SK-N-SH treated with all-trans-retinoic acid at 6 μM for 48 hours (cell line): ENCODE measurements around the gene AASS.

Experiments used
- ATAC-seq: fragments of 200-7000 bp; cut with Tn5 transposase; 3 replicates; pipeline ENCODE4 v1.9.1; 2020; ENCODE audit warnings: mild to moderate bottlenecking, moderate library complexity
- ARNTL ChIP-seq: fragments of 450-650 bp; formaldehyde crosslinking; IDR thresholded peaks from 2 replicates; pipeline ENCODE4 v1.5.0; 2020; ENCODE audit warnings: low read depth, mild to moderate bottlenecking, moderate library complexity, borderline replicate concordance
- BACH2 ChIP-seq: fragments of 250-450 bp; sonication (Bioruptor Pico); IDR thresholded peaks from 2 replicates; pipeline ENCODE4 v1.9.0; 2021; ENCODE audit warnings: mild to moderate bottlenecking, borderline replicate concordance
- CREB5 ChIP-seq: fragments of 250-450 bp; sonication (Bioruptor Pico); IDR thresholded peaks from 2 replicates; pipeline ENCODE4 v1.5.1; 2020; ENCODE audit warnings: low read depth, mild to moderate bottlenecking, moderate library complexity
- CSDC2 ChIP-seq: fragments of 250-450 bp; sonication (Bioruptor Pico); IDR thresholded peaks from 2 replicates; pipeline ENCODE4 v1.5.0; 2020; ENCODE audit warnings: mild to moderate bottlenecking, moderate library complexity
- CSRNP3 ChIP-seq: fragments of 250-450 bp; sonication (Bioruptor Pico); IDR thresholded peaks from 2 replicates; pipeline ENCODE4 v1.5.1; 2021; ENCODE audit warnings: mild to moderate bottlenecking, moderate library complexity
- ESRRG ChIP-seq: fragments of 250-450 bp; sonication (Bioruptor Pico); IDR thresholded peaks from 2 replicates; pipeline ENCODE4 v1.6.1; 2021; ENCODE audit warnings: mild to moderate bottlenecking
- GLIS3 ChIP-seq: fragments of 250-450 bp; sonication (Bioruptor Pico); IDR thresholded peaks from 2 replicates; pipeline ENCODE4 v1.5.0; 2020; ENCODE audit warnings: mild to moderate bottlenecking, moderate library complexity
- ISL1 ChIP-seq: fragments of 250-450 bp; sonication (Bioruptor Pico); IDR thresholded peaks from 2 replicates; pipeline ENCODE4 v2.1.2; 2022; ENCODE audit warnings: mild to moderate bottlenecking, moderate library complexity
- OSR1 ChIP-seq: fragments of 250-450 bp; sonication (Bioruptor Pico); IDR thresholded peaks from 2 replicates; pipeline ENCODE4 v1.8.0; 2022; ENCODE audit warnings: moderate library complexity, mild to moderate bottlenecking, inconsistent platforms
- PATZ1 ChIP-seq: fragments of 250-450 bp; sonication (Bioruptor Pico); IDR thresholded peaks from 2 replicates; pipeline ENCODE4 v1.8.0; 2020; ENCODE audit warnings: mild to moderate bottlenecking, moderate library complexity, borderline replicate concordance
- POU6F1 ChIP-seq: fragments of 250-450 bp; sonication (Bioruptor Pico); IDR thresholded peaks from 2 replicates; pipeline ENCODE4 v1.8.0; 2021; ENCODE audit warnings: low read depth, mild to moderate bottlenecking, moderate library complexity, borderline replicate concordance
- PPARA ChIP-seq: fragments of 250-450 bp; sonication (Bioruptor Pico); IDR thresholded peaks from 2 replicates; pipeline ENCODE4 v1.5.0; 2020; ENCODE audit warnings: mild to moderate bottlenecking, borderline replicate concordance
- RARB ChIP-seq: fragments of 250-450 bp; sonication (Bioruptor Pico); IDR thresholded peaks from 2 replicates; pipeline ENCODE4 v1.8.0; 2021; ENCODE audit warnings: mild to moderate bottlenecking, moderate library complexity
- SNAI2 ChIP-seq: fragments of 250-450 bp; sonication (Bioruptor Pico); IDR thresholded peaks from 2 replicates; pipeline ENCODE4 v1.5.0; 2020; ENCODE audit warnings: mild to moderate bottlenecking, moderate library complexity
- TCF4 ChIP-seq: fragments of 250-450 bp; sonication (Bioruptor Pico); IDR thresholded peaks from 2 replicates; pipeline ENCODE4 v1.8.0; 2021; ENCODE audit warnings: mild to moderate bottlenecking, moderate library complexity, borderline replicate concordance
- TOX ChIP-seq: fragments of 250-450 bp; sonication (Bioruptor Pico); IDR thresholded peaks from 2 replicates; pipeline ENCODE4 v1.8.0; 2021; ENCODE audit warnings: mild to moderate bottlenecking, moderate library complexity, borderline replicate concordance
- ZC3H10 ChIP-seq: fragments of 250-450 bp; sonication (Bioruptor Pico); IDR thresholded peaks from 2 replicates; pipeline ENCODE4 v1.5.1; 2021; ENCODE audit warnings: mild to moderate bottlenecking, moderate library complexity
- ZFP3 ChIP-seq: fragments of 250-450 bp; sonication (Bioruptor Pico); IDR thresholded peaks from 2 replicates; pipeline ENCODE4 v1.5.0; 2020; ENCODE audit warnings: mild to moderate bottlenecking, moderate library complexity
- ZFP30 ChIP-seq: fragments of 450-650 bp; formaldehyde crosslinking; IDR thresholded peaks from 2 replicates; pipeline ENCODE4 v1.5.0; 2022; ENCODE audit warnings: mild to moderate bottlenecking, moderate library complexity
- ZNF565 ChIP-seq: fragments of 450-650 bp; formaldehyde crosslinking; conservative IDR thresholded peaks from 2 replicates; pipeline ENCODE4 v1.5.0; 2020; ENCODE audit warnings: low read depth, mild to moderate bottlenecking, moderate library complexity
- ZNF70 ChIP-seq: fragments of 450-650 bp; formaldehyde crosslinking; IDR thresholded peaks from 2 replicates; pipeline ENCODE4 v1.5.0; 2020; ENCODE audit warnings: mild to moderate bottlenecking, moderate library complexity
- ZNF8 ChIP-seq: fragments of 450-650 bp; formaldehyde crosslinking; IDR thresholded peaks from 2 replicates; pipeline ENCODE4 v1.5.0; 2020; ENCODE audit warnings: mild to moderate bottlenecking, moderate library complexity

The AASS gene

DNA sequence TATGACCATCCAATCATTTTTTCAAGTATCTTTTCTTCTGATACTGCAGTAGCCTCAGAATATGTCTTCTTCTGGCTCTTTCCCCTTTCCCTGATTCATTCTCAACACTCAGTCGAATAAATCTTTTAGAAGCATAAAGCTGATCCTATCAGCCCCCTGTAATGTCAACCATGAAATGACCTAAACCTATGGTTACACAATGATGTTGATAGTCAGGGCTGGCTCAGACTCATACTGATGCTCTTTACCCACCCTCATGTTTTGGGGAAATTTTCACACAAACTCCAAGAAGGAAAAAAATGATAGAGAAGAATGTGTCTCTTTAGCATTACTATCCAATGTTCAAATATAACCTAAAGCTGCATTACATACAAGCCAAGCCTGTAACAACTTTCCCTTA lies 76.0 kb downstream of the AASS start (continued):
- TF ChIP-seq PATZ1 (no peak), ZNF70 (CRISPR knock-in tag) (no peak), OSR1 (CRISPR knock-in tag) (no peak), RARB (no peak), ZFP30 (no peak), ZC3H10 (CRISPR knock-in tag) (no peak), CREB5 (no peak), SNAI2 (CRISPR knock-in tag) (no peak)

- ATAC-seq: no peak
- TF ChIP-seq BACH2 (CRISPR knock-in tag) (no peak), ZFP3 (CRISPR knock-in tag) (no peak), TCF4 (CRISPR knock-in tag) (no peak)
Observed at GRCh38 chr7:122067077-122067476, 77.0 kb downstream of the AASS start.

GRCh38 chr7:122064971-122065370 lies 79.1 kb downstream of the AASS start:
- TF ChIP-seq ISL1 (CRISPR knock-in tag) (no peak), ZFP30 (no peak), ZNF70 (CRISPR knock-in tag) (no peak), BACH2 (CRISPR knock-in tag) (no peak), SNAI2 (CRISPR knock-in tag) (no peak), CSDC2 (CRISPR knock-in tag) (no peak), TCF4 (CRISPR knock-in tag) (no peak)
- no peak for ATAC-seq

- no peak for TF ChIP-seq TCF4 (CRISPR knock-in tag)
- TF ChIP-seq ZNF565 (CRISPR knock-in tag): no peak
- TF ChIP-seq ESRRG (CRISPR knock-in tag): no peak
- TF ChIP-seq BACH2 (CRISPR knock-in tag): no peak
- TF ChIP-seq ZNF70 (CRISPR knock-in tag): no peak
- no peak for TF ChIP-seq ZFP30
- TF ChIP-seq, all 23 proteins: peak for 0
- ATAC-seq: no peak
Observed at GRCh38 chr7:122063146-122063545, 80.9 kb downstream of the AASS start.

DNA sequence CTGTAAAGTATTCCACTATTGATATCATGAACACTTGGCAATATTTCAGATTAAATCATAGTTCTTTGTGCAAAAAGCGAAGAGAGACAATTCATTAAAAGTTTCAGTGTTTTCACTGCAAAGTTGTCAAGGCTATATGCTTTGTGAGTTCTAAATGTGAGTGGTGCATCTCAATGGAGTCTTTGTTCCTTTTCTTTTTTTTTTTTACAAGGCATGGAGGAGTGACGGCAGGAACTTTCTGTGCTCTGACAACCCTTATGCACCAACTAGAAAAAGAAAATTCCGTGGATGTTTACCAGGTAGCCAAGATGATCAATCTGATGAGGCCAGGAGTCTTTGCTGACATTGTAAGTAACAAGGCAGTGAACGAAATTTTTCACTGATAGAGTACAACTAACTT lies 84.5 kb downstream of the AASS start:
- TF ChIP-seq ISL1 (CRISPR knock-in tag) (no peak), OSR1 (CRISPR knock-in tag) (no peak), ZNF8 (no peak), TOX (no peak), ZFP3 (CRISPR knock-in tag) (no peak), POU6F1 (CRISPR knock-in tag) (no peak), CSDC2 (CRISPR knock-in tag) (no peak), PPARA (no peak), CSRNP3 (CRISPR knock-in tag) (no peak), ARNTL (no peak), GLIS3 (CRISPR knock-in tag) (no peak), ZFP30 (no peak), ZNF70 (CRISPR knock-in tag) (no peak), CREB5 (no peak), BACH2 (CRISPR knock-in tag) (no peak), SNAI2 (CRISPR knock-in tag) (no peak), PATZ1 (no peak)
- no peak for ATAC-seq
